ENCODE data around the gene IRX2. TPM values are rescaled to one million over a fixed set of nuclear protein-coding genes. Genes with fewer than 3 reads are reported as not detected.

The IRX2 gene
- total and polyA plus RNA-seq, 2 of the 8 experiments (the other 6 are each of a cell fraction or from before 2014, with no cell fraction given), result 23.4 to 40.4 TPM

GRCh38 chr5:2703041-2703440, 48.4 kb downstream of the IRX2 start:
- Histone ChIP-seq H3K56ac (replicated peaks; ENCODE audit: insufficient read length, low read depth, low read length) (no peak overlapping the region), H3K18ac (ENCODE audit: extremely low read depth, low read length) (no peak overlapping the region), H3K27ac (ENCODE audit: low read depth, low read length) (no peak overlapping the region), H3K23ac (ENCODE audit: insufficient read length) (no peak overlapping the region), H3K4me2 (ENCODE audit: insufficient read depth in 1 of 2, low read depth in 2 of 2, low read length in 2 of 2) (no peak overlapping the region), H2AK5ac (ENCODE audit: low read depth, low read length) (no peak overlapping the region), H3K9ac (replicated peaks in 1 of 4; ENCODE audit: extremely low read depth in 1 of 4, low read depth in 3 of 4, low read length in 3 of 4) (no peak overlapping the region), H2BK20ac (ENCODE audit: low read length) (no peak overlapping the region), H3K4me3 (ENCODE audit: extremely low read depth in 1 of 4, insufficient read depth in 2 of 4, low read depth in 3 of 4, low read length in 4 of 4) (no peak overlapping the region), H2BK15ac (ENCODE audit: low read length) (no peak overlapping the region), H3K79me2 (ENCODE audit: control insufficient read depth in 1 of 2, insufficient read depth in 2 of 2, low read length in 2 of 2) (no peaks in the 10 kb centered on the region), H3K23me2 (ENCODE audit: low read depth, low read length) (peaks cover 3% of the 10 kb centered on the region; the same call in 1 of the 2 replicates), H2BK120ac (replicated peaks; ENCODE audit: low read depth, low read length) (no peak overlapping the region), H4K20me1 (replicated peaks in 1 of 2; ENCODE audit: control insufficient read depth in 1 of 2, insufficient read depth in 2 of 2, low read length in 2 of 2) (no peaks in the 10 kb centered on the region), H4K91ac (replicated peaks; ENCODE audit: insufficient read length, low read length) (no peak overlapping the region), H3K9me3 (ENCODE audit: insufficient read depth in 2 of 2, low read depth in 1 of 2, low read length in 1 of 2) (peaks cover 0 to 2% of the 10 kb centered on the region in 2 experiments; a peak in 1 of 4 replicates), H3K79me1 (ENCODE audit: low read depth, low read length) (no peaks in the 10 kb centered on the region), H3K14ac (ENCODE audit: insufficient read length) (no peak overlapping the region), H3K4ac (replicated peaks; ENCODE audit: insufficient read length, low read depth, low read length) (no peak overlapping the region), H3K27me3 (replicated peaks in 1 of 4; ENCODE audit: control insufficient read depth in 3 of 4, extremely low read depth in 1 of 4, insufficient read depth in 3 of 4, low read length in 3 of 4) (no peaks in the 10 kb centered on the region), H4K8ac (ENCODE audit: extremely low read depth, insufficient read depth, low read length) (no peak overlapping the region), H2BK12ac (ENCODE audit: low read depth, low read length) (peak overlapping the region; percentile 52; the same call in 1 of the 2 replicates), H2AFZ (ENCODE audit: low read length) (no peak overlapping the region), H4K5ac (ENCODE audit: insufficient read length, low read depth, low read length) (no peak overlapping the region), H2BK5ac (ENCODE audit: low read depth, low read length) (no peak overlapping the region), H3K4me1 (replicated peaks in 1 of 4; ENCODE audit: control insufficient read depth in 3 of 4, insufficient read depth in 4 of 4, low read length in 3 of 4) (no peaks in the 10 kb centered on the region), H3K36me3 (ENCODE audit: control insufficient read depth in 2 of 4, insufficient read depth in 4 of 4, low read length in 3 of 4) (no peaks in the 10 kb centered on the region)
- FAIRE-seq (no peak), DNase-seq (ENCODE audit: low read depth in 1 of 2, low spot score in 2 of 2) (no peak)
- POLR2A ChIA-PET (ENCODE audit: partially characterized antibody), result no interaction called here
- CTCF ChIA-PET (ENCODE audit: partially characterized antibody), result interaction anchor here (0.6 to 1.2 kb wide), 3 partner anchors 14 to 23 kb away, joined by 3 to 7 read pairs (median 3); no protein-coding TSS in a partner anchor
- 87% methylated on average over 13 of the region's 13 CpGs; no CpG with 5 or more reads in 1 of the 2 experiments for WGBS, 2 experiments (ENCODE audit: extremely low coverage in 1 of 2, insufficient coverage in 1 of 2, insufficient read length in 1 of 2, insufficient replicate concordance in 2 of 2, low coverage in 1 of 2, low lambda C conversion rate in 2 of 2, missing lambda C conversion rate in 1 of 2)
- TF ChIP-seq CBX5 (IDR thresholded peaks at IDR 0.05; ENCODE audit: low read depth, low read length) (no peak), CTBP2 (IDR thresholded peaks at IDR 0.05; ENCODE audit: borderline replicate concordance, insufficient read depth, insufficient read length, low read length) (no peak), JUND (IDR thresholded peaks at IDR 0.05; ENCODE audit: low read length) (no peak), SP4 (IDR thresholded peaks at IDR 0.05; ENCODE audit: low read length) (no peak), KDM5A (IDR thresholded peaks at IDR 0.05; ENCODE audit: low read length) (no peak), CHD2 (IDR thresholded peaks at IDR 0.05; ENCODE audit: low read length) (no peak), ATF3 (IDR thresholded peaks at IDR 0.05; ENCODE audit: insufficient read depth, low read depth, low read length) (no peak), SIRT6 (IDR thresholded peaks at IDR 0.05; ENCODE audit: low read length) (no peak), CREB1 (IDR thresholded peaks at IDR 0.05) (no peak), TCF12 (IDR thresholded peaks at IDR 0.05; ENCODE audit: low read depth, low read length) (no peak)
